Measurements from ENCODE around the gene EMCN.

DNA sequence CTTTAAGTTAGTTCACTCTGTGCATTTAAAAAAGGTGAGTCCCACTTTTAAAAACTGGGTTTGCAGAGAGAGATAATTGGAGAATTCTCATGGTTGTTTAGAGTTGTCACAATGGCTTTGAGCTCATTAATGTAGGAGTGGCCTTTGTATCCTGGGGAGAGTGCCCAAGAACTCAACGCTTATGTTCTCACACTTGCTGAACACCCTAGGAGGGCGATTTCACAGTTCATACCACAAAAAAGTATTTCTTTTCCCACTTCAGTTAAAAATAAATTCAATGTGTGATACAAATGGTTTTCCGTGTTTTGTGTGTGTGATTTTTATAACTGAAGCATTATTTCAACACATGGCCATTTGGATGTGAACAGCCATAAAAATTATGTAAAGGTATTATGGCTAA, 8.4 kb downstream of the EMCN start:
- TF ChIP-seq, protein P1, sequence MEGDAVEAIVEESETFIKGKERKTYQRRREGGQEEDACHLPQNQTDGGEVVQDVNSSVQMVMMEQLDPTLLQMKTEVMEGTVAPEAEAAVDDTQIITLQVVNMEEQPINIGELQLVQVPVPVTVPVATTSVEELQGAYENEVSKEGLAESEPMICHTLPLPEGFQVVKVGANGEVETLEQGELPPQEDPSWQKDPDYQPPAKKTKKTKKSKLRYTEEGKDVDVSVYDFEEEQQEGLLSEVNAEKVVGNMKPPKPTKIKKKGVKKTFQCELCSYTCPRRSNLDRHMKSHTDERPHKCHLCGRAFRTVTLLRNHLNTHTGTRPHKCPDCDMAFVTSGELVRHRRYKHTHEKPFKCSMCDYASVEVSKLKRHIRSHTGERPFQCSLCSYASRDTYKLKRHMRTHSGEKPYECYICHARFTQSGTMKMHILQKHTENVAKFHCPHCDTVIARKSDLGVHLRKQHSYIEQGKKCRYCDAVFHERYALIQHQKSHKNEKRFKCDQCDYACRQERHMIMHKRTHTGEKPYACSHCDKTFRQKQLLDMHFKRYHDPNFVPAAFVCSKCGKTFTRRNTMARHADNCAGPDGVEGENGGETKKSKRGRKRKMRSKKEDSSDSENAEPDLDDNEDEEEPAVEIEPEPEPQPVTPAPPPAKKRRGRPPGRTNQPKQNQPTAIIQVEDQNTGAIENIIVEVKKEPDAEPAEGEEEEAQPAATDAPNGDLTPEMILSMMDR (IDR thresholded peaks at IDR 0.05), result no peak
- TF ChIP-seq POLR2A (IDR thresholded peaks at IDR 0.05), result no peak

Measured in uterus (tissue), 2 donors.